BJ (cell line): ENCODE data around the gene KLHL6. TPM values are rescaled to one million over a fixed set of nuclear protein-coding genes. Genes with fewer than 3 reads are reported as not detected.
"Not testable (repeated sequence)": the region's sequence is repeated elsewhere in the genome, so short reads cannot be mapped to it uniquely, and the experiment has no call there.

Source experiments
- CTCF ChIA-PET: fragments of 350-600 bp; formaldehyde crosslinking; extraction: SDS; loops from one replicate; lab custom pipeline; 2021; ENCODE audit warnings: antibody characterized with exemption, inconsistent platforms; lab: Yijun Ruan, JAX
- POLR2A ChIA-PET: fragments of 300-600 bp; sonication (Branson Sonifier 250); formaldehyde crosslinking; extraction: SDS; loops from one replicate; lab custom pipeline; 2021; ENCODE audit warnings: antibody characterized with exemption; lab: Charles Lee
- DNase-seq: peaks from one replicate; pipeline ENCODE4 v3.0.0-alpha.2; 2011; ENCODE audit warnings: low read depth
- H3K27me3 ChIP-seq: 2 replicates; pipeline ENCODE4 v1.6.0; 2011; ENCODE audit warnings: low read length; ENCODE audit not compliant: control insufficient read depth, insufficient read depth
- H3K36me3 ChIP-seq: 2 replicates; pipeline ENCODE4 v1.5.1; 2011; ENCODE audit warnings: low read length; ENCODE audit not compliant: control insufficient read depth, insufficient read depth
- H3K4me3 ChIP-seq: 2 replicates; pipeline ENCODE4 v1.5.1; 2011; ENCODE audit warnings: low read depth, mild to moderate bottlenecking, control low read depth, low read length
- CTCF ChIP-seq: IDR thresholded peaks from 2 replicates; pipeline ENCODE4 v1.5.1; 2011; ENCODE audit warnings: low read depth, mild to moderate bottlenecking, control low read depth, inconsistent platforms, low read length, moderate library complexity; ENCODE audit not compliant: insufficient read depth
- polyA plus RNA-seq: library from polyadenylated mRNA; depleted of rRNA; stranded (reverse); fragments of >200 nt; gene quantifications from 2 replicates; pipeline ENCODE4 v1.2.3, GENCODE V29; 2011

Gene KLHL6
- polyA plus RNA-seq, 1 experiment = not detected

GRCh38 chr3:183534249-183534648 is 21.3 kb downstream of the KLHL6 start:
- no peak for DNase-seq
- TF ChIP-seq CTCF = no peak
- CTCF ChIA-PET = no interaction called here
- POLR2A ChIA-PET = no interaction called here
- no peak overlapping the region for H3K4me3 ChIP-seq
- H3K27me3 ChIP-seq = no peaks in the 10 kb centered on the region; the same call in 1 of the 2 replicates
- no peaks in the 10 kb centered on the region for H3K36me3 ChIP-seq

DNA sequence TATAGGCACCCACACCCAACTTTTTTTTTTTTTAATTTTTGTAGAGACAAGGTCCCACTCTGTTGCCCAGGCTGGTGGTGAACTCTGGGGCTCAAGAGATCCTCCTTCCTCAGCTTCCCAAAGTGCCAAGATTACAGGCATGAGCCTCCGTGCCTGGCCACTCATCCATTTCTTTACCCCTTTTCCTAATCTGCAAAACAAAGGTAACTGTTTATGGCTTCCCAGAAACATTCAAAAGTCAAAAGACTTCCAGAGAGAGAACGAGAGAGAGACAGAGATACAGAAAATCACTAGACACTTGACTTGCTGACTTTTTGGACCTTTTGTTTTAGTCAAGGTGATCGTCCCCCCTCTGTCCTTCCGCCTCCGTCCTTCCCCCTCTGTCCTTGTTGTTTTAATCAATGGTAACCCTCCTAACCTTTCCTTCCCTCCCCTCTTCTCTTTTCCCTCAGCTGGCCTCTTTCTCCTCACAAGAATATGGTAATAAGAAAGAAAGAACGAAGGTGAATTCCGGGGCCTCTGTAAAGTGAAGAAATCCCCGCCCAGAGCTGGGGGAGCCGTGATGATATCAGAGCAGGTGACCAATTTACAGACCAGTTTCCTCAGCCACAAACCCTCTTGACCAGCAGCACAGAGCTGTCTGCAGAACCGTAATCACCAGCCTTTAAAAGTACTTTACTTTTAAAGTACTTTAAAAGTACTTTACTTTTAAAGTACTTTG is 21.9 kb downstream of the KLHL6 start:
- ChIA-PET CTCF (no interaction called here), POLR2A (no interaction called here)
- no peaks in the 10 kb centered on the region for H3K36me3 ChIP-seq
- DNase-seq = no peak
- H3K4me3 ChIP-seq = no peak overlapping the region
- TF ChIP-seq CTCF = no peak
- H3K27me3 ChIP-seq = no peaks in the 10 kb centered on the region; the same call in 1 of the 2 replicates

GRCh38 chr3:183532620-183533411 is 22.7 kb downstream of the KLHL6 start:
- TF ChIP-seq CTCF = no peak
- Histone ChIP-seq H3K27me3 (no peaks in the 10 kb centered on the region; the same call in 1 of the 2 replicates), H3K36me3 (no peaks in the 10 kb centered on the region), H3K4me3 (no peak overlapping the region)
- ChIA-PET POLR2A (no interaction called here), CTCF (no interaction called here)
- DNase-seq = no peak

- Histone ChIP-seq H3K4me3 (no peak overlapping the region), H3K36me3 (no peaks in the 10 kb centered on the region), H3K27me3 (no peaks in the 10 kb centered on the region; the same call in 1 of the 2 replicates)
- no peak for TF ChIP-seq CTCF
- CTCF ChIA-PET = no interaction called here
- DNase-seq = no peak
- POLR2A ChIA-PET = no interaction called here
Measured at GRCh38 chr3:183529717-183530116, 25.8 kb downstream of the KLHL6 start.

DNA sequence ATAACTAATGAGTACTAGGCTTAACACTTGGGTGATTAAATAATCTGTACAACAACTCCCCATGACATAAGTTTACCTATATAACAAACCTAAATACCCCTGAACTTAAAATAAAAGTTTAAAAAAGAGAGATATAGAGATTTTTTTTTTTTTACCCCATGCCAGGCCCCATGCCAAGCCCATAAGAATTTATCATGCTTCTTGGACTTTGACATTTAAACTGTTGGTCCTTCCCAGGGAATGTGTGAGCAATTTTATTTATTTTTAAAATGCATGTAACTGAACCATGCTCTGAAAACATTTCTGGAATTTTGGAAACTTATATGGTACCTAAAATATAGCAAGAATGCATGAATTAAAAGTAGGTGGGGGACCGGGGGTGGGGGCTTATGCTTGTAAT is 26.3 kb downstream of the KLHL6 start:
- H3K4me3 ChIP-seq = no peak overlapping the region
- H3K36me3 ChIP-seq = no peaks in the 10 kb centered on the region
- DNase-seq = no peak
- TF ChIP-seq CTCF = no peak
- no peaks in the 10 kb centered on the region; the same call in 1 of the 2 replicates for H3K27me3 ChIP-seq
- POLR2A ChIA-PET = no interaction called here
- CTCF ChIA-PET = no interaction called here

DNA sequence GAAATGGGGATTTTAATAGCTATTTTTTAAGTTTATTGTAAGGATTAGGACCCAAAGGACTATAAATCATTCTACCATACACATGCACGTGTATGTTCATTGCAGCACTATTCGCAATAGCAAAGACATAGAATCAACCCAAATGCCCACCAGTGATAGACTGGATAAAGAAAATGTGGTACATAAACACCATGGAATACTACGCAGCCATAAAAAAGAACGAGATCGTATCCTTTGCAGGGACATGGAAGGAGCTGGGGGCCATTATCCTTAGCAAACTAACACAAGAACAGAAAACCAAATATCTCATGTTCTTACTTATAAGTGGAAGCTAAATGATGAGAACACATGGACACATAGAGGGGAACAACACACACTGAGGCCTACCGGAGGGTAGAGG is 26.7 kb downstream of the KLHL6 start:
- DNase-seq, H3K27me3 ChIP-seq, POLR2A ChIA-PET, H3K4me3 ChIP-seq, H3K36me3 ChIP-seq: not testable (repeated sequence)
- CTCF ChIA-PET = interaction anchor here (0.9 kb wide), 1 partner anchor 10 kb away, joined by 3 read pairs; no protein-coding TSS in a partner anchor
